Measurements from ENCODE around the gene TLR10.

DNA sequence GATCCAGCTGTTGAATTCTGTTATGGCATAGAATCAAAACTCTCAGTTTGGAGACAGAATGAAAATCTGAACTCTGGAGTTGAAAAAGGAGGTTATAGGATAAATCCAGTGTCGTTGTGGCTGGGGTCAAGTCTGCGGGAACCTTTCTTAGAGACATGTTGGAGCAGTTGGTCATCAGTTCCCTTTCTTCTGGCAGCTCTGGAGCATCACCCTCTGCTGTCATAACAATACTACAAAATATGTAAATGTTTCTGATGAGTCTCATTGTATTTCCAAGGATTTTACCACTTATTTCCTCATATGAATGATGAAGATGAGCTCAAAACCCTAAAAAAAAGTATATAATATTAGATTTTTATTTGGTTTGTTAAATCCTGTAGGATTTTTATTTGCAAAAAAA, 7.5 kb downstream of the TLR10 start:
- TF ChIP-seq, protein P1, sequence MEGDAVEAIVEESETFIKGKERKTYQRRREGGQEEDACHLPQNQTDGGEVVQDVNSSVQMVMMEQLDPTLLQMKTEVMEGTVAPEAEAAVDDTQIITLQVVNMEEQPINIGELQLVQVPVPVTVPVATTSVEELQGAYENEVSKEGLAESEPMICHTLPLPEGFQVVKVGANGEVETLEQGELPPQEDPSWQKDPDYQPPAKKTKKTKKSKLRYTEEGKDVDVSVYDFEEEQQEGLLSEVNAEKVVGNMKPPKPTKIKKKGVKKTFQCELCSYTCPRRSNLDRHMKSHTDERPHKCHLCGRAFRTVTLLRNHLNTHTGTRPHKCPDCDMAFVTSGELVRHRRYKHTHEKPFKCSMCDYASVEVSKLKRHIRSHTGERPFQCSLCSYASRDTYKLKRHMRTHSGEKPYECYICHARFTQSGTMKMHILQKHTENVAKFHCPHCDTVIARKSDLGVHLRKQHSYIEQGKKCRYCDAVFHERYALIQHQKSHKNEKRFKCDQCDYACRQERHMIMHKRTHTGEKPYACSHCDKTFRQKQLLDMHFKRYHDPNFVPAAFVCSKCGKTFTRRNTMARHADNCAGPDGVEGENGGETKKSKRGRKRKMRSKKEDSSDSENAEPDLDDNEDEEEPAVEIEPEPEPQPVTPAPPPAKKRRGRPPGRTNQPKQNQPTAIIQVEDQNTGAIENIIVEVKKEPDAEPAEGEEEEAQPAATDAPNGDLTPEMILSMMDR (IDR thresholded peaks at IDR 0.05; ENCODE audit: borderline replicate concordance, extremely low read depth, low read length, poor library complexity, severe bottlenecking): no peak
- no peak for TF ChIP-seq EZH2 (IDR thresholded peaks at IDR 0.05; ENCODE audit: borderline replicate concordance, low read depth, low read length, severe bottlenecking)
